Calu3 (cell line): Measurements from ENCODE around the gene SGPL1. TPM values are rescaled to one million over a fixed set of nuclear protein-coding genes. Genes with fewer than 3 reads are reported as not detected.

ENCODE experiments used
- BruUV-seq: library from RNA; stranded (reverse); fragments of 400-500 nt; replicated peaks from 2 replicates; lab custom pipeline; 2021; lab: Mats Ljungman, UMichigan
- CTCF ChIA-PET: fragments of 300-600 bp; sonication (Branson Sonifier 250); formaldehyde crosslinking; loops from one replicate; lab custom pipeline; 2022; ENCODE audit warnings: antibody characterized with exemption; lab: Charles Lee
- DNase-seq: peaks from one replicate; pipeline ENCODE4 v3.0.0; 2022
- H3K27ac Mint-ChIP-seq: one replicate; pipeline ENCODE4 v1.8.0; 2022; ENCODE audit warnings: mixed read lengths; ENCODE audit not compliant: unreplicated experiment
- H3K27me3 Mint-ChIP-seq: one replicate; pipeline ENCODE4 v1.8.0; 2022; ENCODE audit warnings: mixed read lengths; ENCODE audit not compliant: unreplicated experiment
- H3K36me3 Mint-ChIP-seq: one replicate; pipeline ENCODE4 v1.8.0; 2022; ENCODE audit warnings: mild to moderate bottlenecking, moderate library complexity, mixed read lengths; ENCODE audit not compliant: insufficient read depth, unreplicated experiment
- H3K4me1 Mint-ChIP-seq: one replicate; pipeline ENCODE4 v1.8.0; 2022; ENCODE audit warnings: mild to moderate bottlenecking, low read depth, mixed read lengths; ENCODE audit not compliant: unreplicated experiment
- H3K4me3 Mint-ChIP-seq: one replicate; pipeline ENCODE4 v1.8.0; 2022; ENCODE audit warnings: mild to moderate bottlenecking, low read depth, moderate library complexity, mixed read lengths; ENCODE audit not compliant: unreplicated experiment
- H3K9me3 Mint-ChIP-seq: one replicate; pipeline ENCODE4 v1.8.0; 2022; ENCODE audit warnings: low read depth, mixed read lengths; ENCODE audit not compliant: unreplicated experiment
- CTCF ChIP-seq: fragments of 200-600 bp; IDR thresholded peaks from one replicate; pipeline ENCODE4 v1.8.0; 2022; ENCODE audit warnings: antibody characterized with exemption; ENCODE audit not compliant: unreplicated experiment
- intact Hi-C: fragments of 100-400 bp; cut with micrococcal nuclease; formaldehyde crosslinking; loops from one replicate; pipeline ENCODE4 v1.10.0; 2022; ENCODE audit not compliant: unreplicated experiment
- total RNA-seq: library from RNA; stranded (reverse); gene quantifications from 2 replicates; pipeline ENCODE4 v1.2.3, GENCODE V29; 2022

Gene SGPL1
- total RNA-seq, 1 experiment from 2014 or later, result 84.6 TPM

DNA sequence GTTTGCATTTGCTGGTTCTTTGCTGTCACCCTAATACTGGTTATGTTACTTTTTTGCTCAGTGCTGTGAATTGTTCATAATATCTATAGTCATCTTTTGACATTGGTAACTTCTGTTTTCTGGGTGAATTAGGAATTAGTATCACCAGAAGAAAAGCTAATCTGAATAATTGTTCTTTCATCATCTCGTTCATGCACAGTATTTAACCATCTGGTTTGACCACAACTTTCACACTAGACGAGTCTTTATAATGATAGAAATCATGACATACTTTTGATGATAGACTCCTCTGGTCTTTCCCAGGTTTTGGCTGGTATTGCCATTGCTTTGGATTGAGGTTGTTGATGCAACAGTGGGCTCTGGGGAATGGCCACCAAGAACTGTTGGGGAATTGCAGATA, 25.1 kb downstream of the SGPL1 start:
- TF ChIP-seq CTCF, result no peak
- H3K27me3 Mint-ChIP-seq, result no peaks in the 10 kb centered on the region
- no peak overlapping the region for H3K27ac Mint-ChIP-seq
- DNase-seq, result no peak
- no peak overlapping the region for H3K4me3 Mint-ChIP-seq
- no peaks in the 10 kb centered on the region for H3K36me3 Mint-ChIP-seq
- intact Hi-C loops, result no loop called here
- BruUV-seq, result no TSS peak
- H3K9me3 Mint-ChIP-seq, result no peaks in the 10 kb centered on the region
- CTCF ChIA-PET, result no interaction called here
- H3K4me1 Mint-ChIP-seq, result no peaks in the 10 kb centered on the region

GRCh38 chr10:70843333-70843732, 27.6 kb downstream of the SGPL1 start:
- H3K27ac Mint-ChIP-seq, result no peak overlapping the region

GRCh38 chr10:70843776-70844489, 28.2 kb downstream of the SGPL1 start:
- Mint-ChIP-seq H3K27ac (no peak overlapping the region), H3K27me3 (no peaks in the 10 kb centered on the region), H3K36me3 (no peaks in the 10 kb centered on the region), H3K4me3 (no peak overlapping the region), H3K4me1 (peaks cover 5% of the 10 kb centered on the region), H3K9me3 (no peaks in the 10 kb centered on the region)
- DNase-seq, result no peak
- no TSS peak for BruUV-seq
- TF ChIP-seq CTCF, result no peak
- intact Hi-C loops, result no loop called here
- CTCF ChIA-PET, result no interaction called here

More at GRCh38 chr10:70843333-70843732, 27.6 kb downstream of the SGPL1 start:
- CTCF ChIA-PET, result no interaction called here
- no peak for TF ChIP-seq CTCF
- Mint-ChIP-seq H3K9me3 (no peaks in the 10 kb centered on the region), H3K27me3 (no peaks in the 10 kb centered on the region), H3K4me1 (no peaks in the 10 kb centered on the region), H3K36me3 (no peaks in the 10 kb centered on the region), H3K4me3 (no peak overlapping the region)
- no peak for DNase-seq
- intact Hi-C loops, result no loop called here
- no TSS peak for BruUV-seq

- no peaks in the 10 kb centered on the region for H3K9me3 Mint-ChIP-seq
- DNase-seq, result no peak
- TF ChIP-seq CTCF, result no peak
- H3K27ac Mint-ChIP-seq, result no peak overlapping the region
- intact Hi-C loops, result no loop called here
- H3K4me3 Mint-ChIP-seq, result no peak overlapping the region
- H3K4me1 Mint-ChIP-seq, result peaks cover 18% of the 10 kb centered on the region
- H3K27me3 Mint-ChIP-seq, result no peaks in the 10 kb centered on the region
- no TSS peak for BruUV-seq
- CTCF ChIA-PET, result no interaction called here
- H3K36me3 Mint-ChIP-seq, result no peaks in the 10 kb centered on the region
Measured at GRCh38 chr10:70845256-70845655, 29.5 kb downstream of the SGPL1 start.
